HG03159 (cell line): ENCODE data around the gene EPN3.

Source experiments
- ATAC-seq: cut with Tn5 transposase; IDR thresholded peaks from one replicate; pipeline ENCODE4 v1.9.1; 2021; ENCODE audit warnings: mild to moderate bottlenecking, moderate library complexity; ENCODE audit not compliant: unreplicated experiment

Gene EPN3

GRCh38 chr17:50508573-50509460, 23.7 kb upstream of the EPN3 start:
- ATAC-seq = no peak

GRCh38 chr17:50511058-50511457, 21.5 kb upstream of the EPN3 start:
- ATAC-seq = peak; percentile 80

GRCh38 chr17:50513495-50513894, 19.0 kb upstream of the EPN3 start:
- no peak for ATAC-seq

- no peak for ATAC-seq
Measured at GRCh38 chr17:50514388-50514787, 18.1 kb upstream of the EPN3 start.

- ATAC-seq = no peak
Measured at GRCh38 chr17:50514936-50515702, 17.4 kb upstream of the EPN3 start.

- ATAC-seq = no peak
Measured at GRCh38 chr17:50517011-50517410, 15.5 kb upstream of the EPN3 start.

GRCh38 chr17:50517504-50518383, 14.8 kb upstream of the EPN3 start:
- ATAC-seq = no peak

- no peak for ATAC-seq
Measured at GRCh38 chr17:50518384-50519023, 14.0 kb upstream of the EPN3 start.

- ATAC-seq = no peak
Measured at GRCh38 chr17:50519141-50519834, 13.2 kb upstream of the EPN3 start.

- no peak for ATAC-seq
Measured at GRCh38 chr17:50520483-50520882, 12.1 kb upstream of the EPN3 start.

- no peak for ATAC-seq
Measured at GRCh38 chr17:50521514-50521913, 11.0 kb upstream of the EPN3 start.

GRCh38 chr17:50522766-50523165, 9.8 kb upstream of the EPN3 start:
- ATAC-seq = no peak

- ATAC-seq = no peak
Measured at GRCh38 chr17:50523208-50523607, 9.3 kb upstream of the EPN3 start.

- no peak for ATAC-seq
Measured at GRCh38 chr17:50524838-50525237, 7.7 kb upstream of the EPN3 start.

- no peak for ATAC-seq
Measured at GRCh38 chr17:50527155-50527762, 5.3 kb upstream of the EPN3 start.

GRCh38 chr17:50527949-50528474, 4.5 kb upstream of the EPN3 start:
- ATAC-seq = no peak

- no peak for ATAC-seq
Measured at GRCh38 chr17:50529849-50530248, 2.7 kb upstream of the EPN3 start.

GRCh38 chr17:50531428-50532025, 1.0 kb upstream of the EPN3 start:
- ATAC-seq = no peak

- ATAC-seq = no peak
Measured at GRCh38 chr17:50533185-50533584, 650 bp downstream of the EPN3 start.
